ENCODE measurements around the gene NSD2.
A peak's percentile ranks its signal among the peaks of the same experiment; 100 is the strongest.
"Not testable (repeated sequence)": the region's sequence is repeated elsewhere in the genome, so short reads cannot be mapped to it uniquely, and the experiment has no call there.

The NSD2 gene

DNA sequence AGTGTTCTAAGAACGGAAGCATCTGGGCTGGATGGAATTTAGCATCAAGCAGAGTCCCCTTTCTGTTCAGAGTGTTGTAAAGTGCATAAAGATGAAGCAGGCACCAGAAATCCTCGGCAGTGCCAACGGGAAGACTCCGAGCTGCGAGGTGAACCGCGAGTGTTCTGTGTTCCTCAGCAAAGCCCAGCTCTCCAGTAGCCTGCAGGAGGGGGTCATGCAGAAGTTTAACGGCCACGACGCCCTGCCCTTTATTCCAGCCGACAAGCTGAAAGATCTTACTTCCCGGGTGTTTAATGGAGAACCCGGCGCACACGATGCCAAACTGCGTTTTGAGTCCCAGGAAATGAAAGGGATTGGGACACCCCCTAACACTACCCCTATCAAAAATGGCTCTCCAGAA lies 29.4 kb downstream of the NSD2 start:
- DNase-seq, result no peak

DNA sequence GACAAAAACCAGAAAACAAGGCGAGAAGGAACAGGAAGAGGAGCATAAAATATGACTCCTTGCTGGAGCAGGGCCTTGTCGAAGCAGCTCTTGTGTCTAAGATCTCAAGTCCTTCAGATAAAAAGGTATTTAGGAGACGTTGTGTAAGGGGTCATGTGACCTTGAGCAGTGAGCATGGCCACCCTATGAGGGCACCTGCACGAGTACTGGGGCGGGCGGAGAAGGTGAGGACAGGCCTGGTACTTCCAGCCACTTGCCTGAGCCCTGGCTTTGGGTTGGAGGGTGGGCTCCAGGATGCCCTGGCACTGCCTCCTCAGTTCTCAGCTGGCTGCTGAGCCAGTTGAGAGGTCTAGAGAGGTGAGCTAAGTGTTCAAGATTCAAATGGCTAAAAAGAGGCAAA lies 29.9 kb downstream of the NSD2 start:
- no peak for DNase-seq

GRCh38 chr4:1902243-1902642 lies 31.1 kb downstream of the NSD2 start:
- no peak for DNase-seq

GRCh38 chr4:1903035-1903434 lies 31.8 kb downstream of the NSD2 start:
- DNase-seq, result no peak

GRCh38 chr4:1904042-1904441 lies 32.8 kb downstream of the NSD2 start:
- DNase-seq, result no peak

DNA sequence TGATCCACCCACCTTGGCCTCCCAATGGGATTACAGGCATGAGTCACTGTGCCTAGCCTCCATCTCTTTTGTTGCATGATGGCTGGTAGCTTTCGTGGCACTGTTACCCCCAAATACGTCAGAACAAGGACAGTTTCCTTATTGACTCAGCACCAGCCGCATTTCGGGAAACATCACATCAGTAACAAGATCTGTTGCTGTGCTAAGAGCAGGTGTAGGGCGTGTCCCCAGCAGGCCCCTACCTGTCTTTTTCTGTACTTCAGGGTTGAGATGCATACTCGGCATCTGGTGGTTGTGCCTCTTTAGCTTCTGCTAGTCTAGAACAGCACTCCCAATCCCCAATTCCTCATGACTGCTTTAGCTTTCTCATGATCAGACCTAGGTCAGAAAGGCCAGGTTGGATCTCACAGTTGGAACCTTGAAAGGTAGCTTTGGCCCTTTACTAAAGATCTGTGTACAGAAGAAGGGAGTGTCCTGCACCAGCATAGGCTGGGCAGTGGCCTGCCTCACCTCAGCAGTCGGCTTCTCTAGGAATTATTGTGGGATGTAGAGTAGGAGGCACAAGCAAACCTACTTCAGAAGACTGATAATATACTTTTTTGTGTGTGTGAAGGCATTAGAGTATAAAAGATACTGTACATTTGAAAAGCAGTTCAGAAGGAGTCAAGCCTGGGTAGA lies 36.8 kb downstream of the NSD2 start:
- DNase-seq, result peak; percentile 75

DNA sequence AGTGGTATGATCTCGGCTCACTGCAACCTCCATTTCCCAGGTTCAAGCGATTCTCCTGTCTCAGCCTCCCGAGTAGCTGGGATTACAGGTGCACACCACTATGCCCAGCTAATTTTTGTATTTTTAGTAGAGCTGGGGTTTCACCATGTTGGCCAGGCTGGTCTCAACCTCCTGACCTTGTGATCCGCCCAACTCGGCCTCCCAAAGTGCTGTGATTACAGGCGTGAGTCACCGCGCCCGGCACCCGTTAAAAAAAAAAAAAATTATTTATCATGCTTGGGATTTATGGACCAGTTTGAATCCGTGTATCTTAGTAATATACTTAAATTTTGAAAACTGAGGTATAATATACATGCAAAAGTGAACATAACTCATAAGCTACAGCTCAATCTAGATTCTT lies 38.5 kb downstream of the NSD2 start:
- DNase-seq, result not testable (repeated sequence)

GRCh38 chr4:1910643-1911042 lies 39.5 kb downstream of the NSD2 start:
- no peak for DNase-seq

DNA sequence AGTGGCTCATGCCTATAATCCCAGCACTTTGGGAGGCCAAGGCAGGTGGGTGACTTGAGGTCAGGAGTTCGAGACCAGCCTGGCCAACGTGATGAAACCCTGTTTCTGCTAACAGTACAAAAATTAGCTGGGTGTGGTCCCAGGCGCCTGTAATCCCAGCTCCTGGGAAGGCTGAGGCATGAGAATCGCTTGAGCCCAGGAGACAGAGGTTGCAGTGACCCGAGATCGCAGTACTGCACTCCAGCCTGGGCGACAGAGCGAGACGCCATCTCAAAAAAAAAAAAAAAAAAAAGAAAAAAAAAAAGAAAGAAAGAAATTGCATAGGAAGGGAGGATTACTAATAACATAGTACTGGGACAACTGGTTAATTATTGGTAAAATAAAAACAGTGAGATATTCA lies 40.1 kb downstream of the NSD2 start:
- not testable (repeated sequence) for DNase-seq

DNA sequence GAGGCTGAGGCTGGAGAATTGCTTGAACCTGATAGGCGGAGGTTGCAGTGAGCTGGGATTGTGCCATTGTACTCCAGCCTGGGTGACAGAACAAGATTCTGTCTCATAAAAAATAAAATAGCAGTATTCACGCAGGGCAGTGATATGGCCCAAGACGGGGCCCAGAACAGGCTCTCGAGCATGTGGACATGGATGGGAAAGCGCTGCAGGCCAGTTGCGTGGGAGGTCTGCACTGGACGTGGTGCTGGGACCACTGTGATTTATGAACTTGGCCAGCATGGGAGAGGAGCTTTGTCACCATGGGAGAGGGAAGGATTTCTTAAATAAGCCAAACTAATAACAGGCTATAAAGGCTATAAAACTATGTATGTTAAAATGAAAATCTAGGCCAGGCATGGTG lies 51.6 kb downstream of the NSD2 start:
- no peak for DNase-seq

- DNase-seq, result peak; percentile 14
Observed at GRCh38 chr4:1927675-1928074, 56.5 kb downstream of the NSD2 start.

DNA sequence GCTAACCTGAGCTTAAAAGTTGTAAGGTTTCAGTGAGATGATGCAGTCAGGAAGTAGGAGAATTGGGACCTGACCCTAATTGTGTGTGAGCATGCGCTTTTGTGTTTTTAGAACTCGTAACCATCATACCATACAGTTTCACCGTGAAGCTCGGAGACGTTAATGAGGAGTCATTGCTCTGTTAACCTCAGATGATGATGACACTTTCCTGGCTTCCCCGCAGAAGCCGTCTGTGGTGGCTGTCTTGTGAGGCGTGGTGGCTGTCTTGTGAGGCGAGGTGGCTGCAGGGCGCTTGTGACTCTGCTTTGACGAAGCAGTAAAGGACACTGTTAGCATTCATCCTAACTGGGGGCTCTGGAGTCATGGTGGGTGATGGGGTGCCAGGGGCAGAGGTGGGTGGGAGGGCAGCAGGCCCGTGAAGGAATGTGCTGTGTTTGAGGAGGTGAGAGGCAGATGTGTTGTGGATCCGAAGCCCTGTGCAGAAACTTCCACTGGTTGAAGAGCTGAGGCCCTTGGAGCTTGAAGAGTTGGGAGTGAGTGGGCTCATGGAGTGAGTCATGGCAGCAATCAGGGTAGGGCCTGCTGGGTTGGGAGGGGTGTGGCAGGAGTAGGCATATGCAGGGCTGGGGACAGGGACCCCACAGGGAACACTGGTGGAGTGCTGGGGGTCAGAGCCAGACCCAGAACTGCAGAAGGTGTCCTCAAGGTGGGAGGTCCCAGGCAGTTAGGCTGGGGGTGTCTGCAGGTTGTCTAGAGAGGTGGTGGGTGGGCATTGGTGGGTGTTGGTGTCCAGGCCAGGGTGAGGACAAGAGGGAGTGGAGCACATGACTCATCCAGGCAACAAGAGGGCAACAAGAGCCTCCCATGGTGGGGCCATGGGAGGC lies 57.4 kb downstream of the NSD2 start:
- no peak for DNase-seq

GRCh38 chr4:1932736-1933135 lies 61.5 kb downstream of the NSD2 start:
- no peak for DNase-seq

- peak; percentile 27 for DNase-seq
Observed at GRCh38 chr4:1933700-1934099, 62.5 kb downstream of the NSD2 start.

DNA sequence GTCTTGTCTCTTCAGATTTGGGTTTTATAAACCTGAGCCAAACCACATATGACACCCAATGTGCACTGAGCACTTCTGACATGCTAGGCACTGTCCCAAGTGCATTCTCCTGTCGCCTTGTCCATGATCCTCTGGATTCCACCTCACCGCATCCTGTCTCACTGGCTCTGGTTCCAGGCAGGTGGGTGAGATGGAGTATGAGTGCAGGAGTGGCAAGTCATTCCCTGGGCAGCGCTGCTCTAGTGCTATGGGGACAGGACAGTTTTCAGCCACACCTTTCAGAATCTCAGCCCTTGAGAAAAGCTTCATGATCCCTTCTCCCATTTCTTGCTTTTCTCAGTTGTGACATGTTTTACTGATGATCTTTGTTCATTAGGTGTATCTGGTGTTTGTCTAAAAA lies 66.4 kb downstream of the NSD2 start:
- no peak for DNase-seq

DNA sequence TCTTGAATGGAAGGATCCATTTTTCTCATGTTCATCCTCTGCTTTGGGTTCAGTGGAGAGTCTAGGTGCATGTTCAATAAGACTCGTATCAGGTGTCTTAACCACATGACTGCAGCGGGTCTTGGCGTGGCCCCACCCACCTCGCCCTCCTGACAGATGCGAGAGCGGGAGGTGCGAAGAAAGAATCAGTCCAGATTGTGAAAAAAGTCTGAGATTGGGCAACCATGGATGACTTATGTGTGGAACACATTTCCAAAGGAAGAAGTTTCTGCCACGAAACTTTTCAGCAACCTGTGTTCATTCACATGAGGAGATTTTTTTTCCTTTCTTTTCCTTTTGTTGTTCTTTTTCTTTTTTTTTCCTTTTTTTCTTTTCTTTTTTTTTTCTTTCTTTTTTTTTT lies 66.8 kb downstream of the NSD2 start:
- DNase-seq, result no peak

- DNase-seq, result peak; percentile 79
Observed at GRCh38 chr4:1939664-1940509, 68.7 kb downstream of the NSD2 start.

DNA sequence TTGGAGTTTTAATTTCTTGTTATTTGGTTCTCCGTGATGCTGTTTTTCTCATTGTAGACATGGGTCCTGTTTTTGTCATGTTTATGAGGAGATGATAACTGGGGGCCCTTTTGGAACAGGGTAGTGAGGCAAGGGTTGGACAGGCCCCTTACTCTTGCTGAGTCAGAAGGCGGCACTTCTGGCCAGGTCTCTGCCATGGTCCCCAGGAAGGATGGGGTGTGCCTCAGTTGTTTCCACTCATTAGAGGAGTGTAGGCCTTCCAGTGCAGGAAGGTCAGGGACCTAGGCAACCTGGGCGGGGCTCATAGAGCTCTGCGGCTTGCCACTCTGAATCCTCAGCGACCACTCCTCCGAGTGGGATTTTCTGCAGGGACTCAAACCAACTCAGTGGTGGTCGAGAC lies 69.4 kb downstream of the NSD2 start:
- no peak for DNase-seq

DNA sequence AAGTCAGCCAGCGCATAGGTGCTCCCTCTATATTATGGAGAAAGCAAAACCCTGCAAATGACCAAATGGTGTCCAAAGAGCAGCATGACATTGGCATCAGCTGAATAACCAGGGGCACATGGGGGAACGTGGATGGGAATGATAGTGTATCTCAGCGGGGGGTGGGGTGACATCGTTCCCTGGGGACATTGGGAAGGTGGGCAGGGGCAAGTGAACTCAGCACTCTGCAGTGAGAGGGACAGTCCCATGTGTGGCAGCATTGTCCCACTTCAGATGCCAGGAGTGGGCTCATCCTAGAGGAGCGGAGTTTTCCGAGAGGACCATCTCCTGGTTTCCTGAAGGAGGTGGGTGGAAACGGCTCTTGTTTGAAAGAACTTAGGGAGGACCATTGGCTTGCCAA lies 72.7 kb downstream of the NSD2 start:
- no peak for DNase-seq

DNA sequence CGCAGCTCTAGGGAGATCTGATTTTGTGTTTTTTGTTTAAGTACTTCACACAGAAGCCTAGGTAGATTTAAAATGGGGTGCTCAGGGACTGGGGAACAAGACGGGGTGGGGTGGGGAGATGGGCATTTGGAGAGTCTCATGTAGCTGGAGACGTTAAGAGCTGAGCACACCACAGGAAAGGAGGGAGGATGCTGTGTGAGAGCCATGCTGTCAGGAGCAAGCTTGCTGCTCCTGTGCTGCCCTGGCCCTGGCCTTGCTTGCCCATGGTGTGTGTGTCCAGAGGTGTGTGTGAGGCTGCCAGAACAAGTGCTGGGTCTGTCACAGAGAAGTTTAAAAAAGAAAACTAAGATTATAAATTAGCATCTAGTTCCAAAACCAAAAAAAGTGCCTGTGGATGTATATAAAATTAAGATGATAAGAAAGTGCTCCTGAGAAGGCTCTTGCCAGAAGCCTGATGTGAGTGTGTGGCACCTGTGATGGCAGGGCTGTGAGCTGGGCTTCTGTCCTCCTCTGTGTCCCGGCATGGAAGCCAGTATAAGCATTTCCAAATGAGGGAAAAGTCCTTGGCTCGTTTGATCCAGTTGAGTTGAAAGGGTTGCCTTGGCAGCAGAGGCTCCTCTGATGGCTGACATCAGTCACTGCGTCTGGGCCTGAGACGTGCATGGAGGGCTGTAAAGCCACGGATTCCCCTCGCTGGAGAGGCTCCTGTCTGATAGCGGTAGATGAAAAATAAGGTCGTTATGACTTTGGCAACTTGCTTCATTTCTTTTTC lies 74.1 kb downstream of the NSD2 start:
- DNase-seq, result no peak

GRCh38 chr4:1945912-1946311 lies 74.7 kb downstream of the NSD2 start:
- DNase-seq, result no peak

DNA sequence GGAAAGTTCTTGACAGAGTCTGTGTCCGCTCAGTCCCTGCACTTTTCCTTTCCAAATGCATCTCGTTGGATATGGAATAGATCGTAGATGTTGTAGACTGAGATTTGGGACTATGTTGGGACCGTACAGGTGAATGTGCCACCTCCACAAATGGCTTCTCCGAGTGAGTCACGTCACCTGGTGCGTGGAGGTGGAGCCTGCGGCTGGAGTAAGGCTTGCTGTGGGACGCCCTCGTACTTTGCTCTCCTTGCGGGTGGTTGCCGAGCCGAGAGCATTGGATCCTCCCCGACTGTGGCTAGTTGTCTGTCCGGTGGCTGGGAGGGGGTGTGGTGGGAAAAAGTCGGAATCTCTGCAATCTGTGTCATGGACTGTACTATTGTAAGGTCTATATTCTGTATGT lies 77.0 kb downstream of the NSD2 start:
- DNase-seq, result no peak

All from NCI-H2029 (cell line).